H1 (cell line): ENCODE measurements around the gene RHBDD1. TPM values are rescaled to one million over a fixed set of nuclear protein-coding genes. Genes with fewer than 3 reads are reported as not detected.

Experiments used
- CTCF ChIA-PET: fragments of 300-600 bp; sonication (Branson Sonifier 250); formaldehyde crosslinking; loops from one replicate; lab custom pipeline; 2021; ENCODE audit not compliant: partially characterized antibody; lab: Charles Lee
- POLR2A ChIA-PET: fragments of 300-600 bp; sonication (Branson Sonifier 250); formaldehyde crosslinking; loops from one replicate; lab custom pipeline; 2021; ENCODE audit warnings: inconsistent platforms; ENCODE audit not compliant: partially characterized antibody; lab: Charles Lee
- DNase-seq, 2 experiments: peaks; one replicate each; pipeline versions ENCODE4 v3.0.0 to v3.0.0-alpha.2; 2010 to 2022; ENCODE audit warnings: low spot score in 2 of 2, low read depth in 1 of 2, mixed read lengths in 1 of 2
- FAIRE-seq: peaks from 2 replicates; lab custom pipeline; 2011; peaks lifted over from hg19 to GRCh38; lab: Jason Lieb, UNC
- H2AFZ ChIP-seq: 2 replicates; pipeline ENCODE4 v1.8.1; 2012; ENCODE audit warnings: low read length, inconsistent platforms
- H2AK5ac ChIP-seq: 2 replicates; pipeline ENCODE4 v1.6.1; 2013; ENCODE audit warnings: low read depth, low read length
- H2BK120ac ChIP-seq: replicated peaks from 2 replicates; pipeline ENCODE3; 2013; ENCODE audit warnings: low read depth, low read length, inconsistent platforms
- H2BK12ac ChIP-seq: 2 replicates; pipeline ENCODE4 v1.6.1; 2013; ENCODE audit warnings: low read depth, low read length
- H2BK15ac ChIP-seq: 2 replicates; pipeline ENCODE4 v1.6.1; 2013; ENCODE audit warnings: low read length
- H2BK20ac ChIP-seq: 2 replicates; pipeline ENCODE4 v1.6.1; 2013; ENCODE audit warnings: low read length
- H2BK5ac ChIP-seq: 2 replicates; pipeline ENCODE4 v1.6.1; 2013; ENCODE audit warnings: low read depth, low read length
- H3K14ac ChIP-seq: 2 replicates; pipeline ENCODE4 v1.6.1; 2013; ENCODE audit warnings: inconsistent platforms; ENCODE audit not compliant: insufficient read length
- H3K18ac ChIP-seq: 2 replicates; pipeline ENCODE4 v1.6.1; 2013; ENCODE audit warnings: low read length; ENCODE audit errors: extremely low read depth
- H3K23ac ChIP-seq: 2 replicates; pipeline ENCODE4 v1.6.1; 2013; ENCODE audit warnings: inconsistent platforms; ENCODE audit not compliant: insufficient read length
- H3K23me2 ChIP-seq: 2 replicates; pipeline ENCODE4 v1.6.1; 2013; ENCODE audit warnings: low read depth, low read length
- H3K27ac ChIP-seq: 2 replicates; pipeline ENCODE4 v1.6.1; 2011; ENCODE audit warnings: low read depth, low read length, inconsistent platforms
- H3K27me3 ChIP-seq, 4 experiments: replicated peaks in 1 of 4; 1 replicate in 1 of 4; 2 replicates in 3 of 4; pipeline versions ENCODE4 v1.6.1 to v1.8.1; 2011 to 2013; ENCODE audit warnings: low read length in 3 of 4, mild to moderate bottlenecking in 3 of 4, inconsistent platforms in 2 of 4, mixed read lengths in 2 of 4, moderate library complexity in 1 of 4; ENCODE audit not compliant: control insufficient read depth in 3 of 4, insufficient read depth in 3 of 4; ENCODE audit errors: extremely low read depth in 1 of 4
- H3K36me3 ChIP-seq, 4 experiments: 2 replicates each; pipeline versions ENCODE4 v1.6.1 to v1.8.1; 2011 to 2013; ENCODE audit warnings: mild to moderate bottlenecking in 4 of 4, low read length in 3 of 4, moderate library complexity in 2 of 4, control low read depth in 1 of 4, inconsistent platforms in 1 of 4; ENCODE audit not compliant: insufficient read depth in 4 of 4, control insufficient read depth in 2 of 4
- H3K4ac ChIP-seq: replicated peaks from 2 replicates; pipeline ENCODE3; 2013; ENCODE audit warnings: low read length, low read depth, mixed read lengths, inconsistent platforms; ENCODE audit not compliant: insufficient read length
- H3K4me1 ChIP-seq, 4 experiments: replicated peaks in 1 of 4; 1 replicate in 1 of 4; 2 replicates in 3 of 4; pipeline versions ENCODE4 v1.6.1 to v1.8.1; 2011 to 2013; ENCODE audit warnings: low read length in 3 of 4, inconsistent platforms in 2 of 4, mixed read lengths in 1 of 4; ENCODE audit not compliant: insufficient read depth in 4 of 4, control insufficient read depth in 3 of 4
- H3K4me2 ChIP-seq, 2 experiments: 2 replicates each; pipeline versions ENCODE4 v1.6.1 to v1.8.1; 2011 to 2013; ENCODE audit warnings: low read depth in 2 of 2, low read length in 2 of 2, control low read depth in 1 of 2, inconsistent platforms in 1 of 2, mild to moderate bottlenecking in 1 of 2; ENCODE audit not compliant: insufficient read depth in 1 of 2
- H3K4me3 ChIP-seq, 4 experiments: fragments of 200-600, 300-600 bp in 1 of 4; sonication (generic), shearing (Covaris generic), sonication (Bioruptor Twin) in 1 of 4; 2 replicates each; pipeline versions ENCODE4 v1.5.1 to v1.8.1; 2011 to 2016; ENCODE audit warnings: low read length in 4 of 4, low read depth in 3 of 4, control low read depth in 2 of 4, inconsistent platforms in 2 of 4, mild to moderate bottlenecking in 2 of 4, mixed read lengths in 1 of 4, moderate library complexity in 1 of 4; ENCODE audit not compliant: insufficient read depth in 2 of 4; ENCODE audit errors: extremely low read depth in 1 of 4
- H3K56ac ChIP-seq: replicated peaks from 2 replicates; pipeline ENCODE3; 2013; ENCODE audit warnings: low read depth, mild to moderate bottlenecking, mixed read lengths, low read length, inconsistent platforms; ENCODE audit not compliant: insufficient read length
- H3K79me1 ChIP-seq: 2 replicates; pipeline ENCODE4 v1.6.1; 2013; ENCODE audit warnings: low read depth, low read length, control low read depth
- H3K79me2 ChIP-seq, 2 experiments: 2 replicates each; pipeline versions ENCODE4 v1.6.1 to v1.8.1; 2012 to 2013; ENCODE audit warnings: low read length in 2 of 2, mild to moderate bottlenecking in 2 of 2, inconsistent platforms in 1 of 2; ENCODE audit not compliant: insufficient read depth in 2 of 2, control insufficient read depth in 1 of 2
- H3K9ac ChIP-seq, 4 experiments: replicated peaks in 1 of 4; 1 replicate in 1 of 4; 2 replicates in 3 of 4; pipeline versions ENCODE4 v1.6.1 to v1.8.1; 2011 to 2013; ENCODE audit warnings: low read depth in 3 of 4, low read length in 3 of 4, control low read depth in 2 of 4, mild to moderate bottlenecking in 2 of 4, moderate library complexity in 2 of 4, inconsistent platforms in 1 of 4; ENCODE audit errors: extremely low read depth in 1 of 4
- H3K9me3 ChIP-seq, 2 experiments: 2 replicates each; pipeline versions ENCODE4 v1.6.1 to v1.8.1; 2012 to 2013; ENCODE audit warnings: mild to moderate bottlenecking in 2 of 2, moderate library complexity in 2 of 2, control low read depth in 1 of 2, inconsistent platforms in 1 of 2, low read depth in 1 of 2, low read length in 1 of 2, mixed read lengths in 1 of 2; ENCODE audit not compliant: insufficient read depth in 2 of 2
- H4K20me1 ChIP-seq, 2 experiments: replicated peaks in 1 of 2; 2 replicates each; pipeline versions ENCODE3 to v1.8.1; 2011 to 2013; ENCODE audit warnings: inconsistent platforms in 2 of 2, low read length in 2 of 2, mild to moderate bottlenecking in 1 of 2; ENCODE audit not compliant: insufficient read depth in 2 of 2, control insufficient read depth in 1 of 2
- H4K5ac ChIP-seq: 2 replicates; pipeline ENCODE4 v1.6.1; 2013; ENCODE audit warnings: low read length, low read depth, mixed read lengths, inconsistent platforms; ENCODE audit not compliant: insufficient read length
- H4K8ac ChIP-seq: 2 replicates; pipeline ENCODE4 v1.8.0; 2013; ENCODE audit warnings: mild to moderate bottlenecking, moderate library complexity, low read length, inconsistent platforms; ENCODE audit not compliant: insufficient read depth; ENCODE audit errors: extremely low read depth
- H4K91ac ChIP-seq: replicated peaks from 2 replicates; pipeline ENCODE3; 2013; ENCODE audit warnings: low read length, mixed read lengths, inconsistent platforms; ENCODE audit not compliant: insufficient read length
- ASH2L ChIP-seq: fragments of 200-600, 300-600 bp; sonication (generic); IDR thresholded peaks from one replicate; pipeline ENCODE4 v1.7.1; 2017; ENCODE audit warnings: low read length
- ATF3 ChIP-seq: IDR thresholded peaks from 2 replicates; pipeline ENCODE4 v1.6.1; 2011; ENCODE audit warnings: low read depth, mild to moderate bottlenecking, low read length; ENCODE audit not compliant: insufficient read depth
- POU5F1 ChIP-seq: IDR thresholded peaks from 2 replicates; pipeline ENCODE4 v1.6.1; 2011; ENCODE audit warnings: low read depth, mild to moderate bottlenecking, low read length, moderate library complexity
- RBBP5 ChIP-seq: IDR thresholded peaks from 2 replicates; pipeline ENCODE4 v1.7.1; 2012; ENCODE audit warnings: low read depth, mild to moderate bottlenecking, inconsistent platforms, low read length, moderate library complexity, borderline replicate concordance
- SUZ12 ChIP-seq: fragments of 200-600 bp; sonication (generic); IDR thresholded peaks from 2 replicates; pipeline ENCODE4 v1.6.1; 2012; ENCODE audit warnings: mild to moderate bottlenecking, inconsistent platforms, low read length, moderate library complexity, mixed read lengths
- WGBS, 2 experiments: shearing (Covaris generic) in 1 of 2; methylation state at CpG; one replicate each; pipeline versions ENCODE4 v1.1.6 to v1.1.7; 2013 to 2015; ENCODE audit warnings: low lambda C conversion rate in 2 of 2, mixed read lengths in 2 of 2, inconsistent platforms in 1 of 2, low coverage in 1 of 2, missing lambda C conversion rate in 1 of 2; ENCODE audit not compliant: insufficient replicate concordance in 2 of 2, insufficient coverage in 1 of 2, insufficient read length in 1 of 2; ENCODE audit errors: extremely low coverage in 1 of 2, missing lambda C conversion rate in 1 of 2; 5-methylcytosine and 5-hydroxymethylcytosine counted together
- polyA plus RNA-seq, 7 experiments: library from polyadenylated mRNA; depleted of rRNA in 3 of 7; stranded (reverse) in 5 of 7; unstranded in 2 of 7; fragments of >200 nt in 5 of 7; fragments of 200-250 nt in 2 of 7; gene quantifications; 1 replicate in 5 of 7; 2 replicates in 1 of 7; 4 replicates in 1 of 7; pipeline versions ENCODE4 v1.2.1 to v1.2.3, GENCODE V29; 2011 to 2013; ENCODE audit warnings: missing spikeins in 2 of 7, mixed read lengths in 2 of 7
- total RNA-seq: library from RNA; stranded (reverse); fragmentation: NEBNext Ultra II Directional; extraction: Animal tissue kit (Norgen Biotek cat#: 25700); gene quantifications from 2 replicates; pipeline ENCODE4 v1.2.1, GENCODE V29; 2021

RHBDD1 gene
- total and polyA plus RNA-seq, 2 of the 8 experiments (the other 6 are each of a cell fraction or from before 2014, with no cell fraction given) = 10.5 to 23.1 TPM

GRCh38 chr2:226891780-226892590, 56.1 kb downstream of the RHBDD1 start:
- Histone ChIP-seq H3K79me1 (no peaks in the 10 kb centered on the region; the same call in 1 of the 2 replicates), H2BK5ac (no peak overlapping the region), H2AFZ (no peak overlapping the region), H2AK5ac (no peak overlapping the region), H4K8ac (no peak overlapping the region), H3K9me3 (no peaks in the 10 kb centered on the region), H3K18ac (no peak overlapping the region), H2BK12ac (no peak overlapping the region), H4K91ac (no peak overlapping the region), H3K4ac (no peak overlapping the region), H3K56ac (no peak overlapping the region), H2BK15ac (no peak overlapping the region), H3K9ac (no peak overlapping the region), H3K36me3 (no peaks in the 10 kb centered on the region), H4K20me1 (no peaks in the 10 kb centered on the region), H2BK120ac (no peak overlapping the region), H3K23me2 (no peaks in the 10 kb centered on the region), H3K79me2 (no peaks in the 10 kb centered on the region), H3K23ac (no peak overlapping the region), H2BK20ac (no peak overlapping the region), H3K4me1 (no peaks in the 10 kb centered on the region), H3K4me3 (no peak overlapping the region), H3K4me2 (no peak overlapping the region), H3K14ac (no peak overlapping the region), H3K27me3 (no peaks in the 10 kb centered on the region), H3K27ac (no peak overlapping the region), H4K5ac (no peak overlapping the region)
- no peak for DNase-seq
- ChIA-PET CTCF (interaction anchor here (1.1 to 1.2 kb wide), 2 partner anchors 10 to 347 kb away, joined by 3 read pairs; no protein-coding TSS in a partner anchor), POLR2A (interaction anchor here (0.8 kb wide), 2 partner anchors 8 to 46 kb away, joined by 3 read pairs; no protein-coding TSS in a partner anchor)
- 84% methylated on average over 2 of the region's 2 CpGs; no CpG with 5 or more reads in 1 of the 2 experiments for WGBS, 2 experiments
- FAIRE-seq = no peak
- no peak for TF ChIP-seq ATF3
- TF ChIP-seq RBBP5 = no peak
- no peak for TF ChIP-seq SUZ12
- TF ChIP-seq POU5F1 = no peak
- TF ChIP-seq ASH2L = no peak
